ENCODE data around the gene GLIS1.

Gene GLIS1

GRCh38 chr1:53542551-53542950 lies 196.4 kb downstream of the GLIS1 start:
- Mint-ChIP-seq H3K4me1 (no peaks in the 10 kb centered on the region), H3K27ac (no peak overlapping the region), H3K4me3 (no peak overlapping the region), H3K36me3 (no peaks in the 10 kb centered on the region), H3K9me3 (no peaks in the 10 kb centered on the region), H3K27me3 (peaks cover 10% of the 10 kb centered on the region)
- DNase-seq = no peak
- CTCF ChIA-PET = no interaction called here

GRCh38 chr1:53541761-53542550 lies 197.0 kb downstream of the GLIS1 start:
- Mint-ChIP-seq H3K4me1 (no peaks in the 10 kb centered on the region), H3K27me3 (peaks cover 10% of the 10 kb centered on the region), H3K36me3 (no peaks in the 10 kb centered on the region), H3K27ac (no peak overlapping the region), H3K4me3 (no peak overlapping the region), H3K9me3 (no peaks in the 10 kb centered on the region)
- no peak for DNase-seq
- CTCF ChIA-PET = no interaction called here

GRCh38 chr1:53541263-53541625 lies 197.7 kb downstream of the GLIS1 start:
- DNase-seq = no peak
- Mint-ChIP-seq H3K4me1 (no peaks in the 10 kb centered on the region), H3K4me3 (no peak overlapping the region), H3K27me3 (peaks cover 5% of the 10 kb centered on the region), H3K36me3 (no peaks in the 10 kb centered on the region), H3K27ac (no peak overlapping the region), H3K9me3 (no peaks in the 10 kb centered on the region)
- CTCF ChIA-PET = no interaction called here

- CTCF ChIA-PET = no interaction called here
- Mint-ChIP-seq H3K27ac (no peak overlapping the region), H3K4me3 (no peak overlapping the region), H3K4me1 (no peaks in the 10 kb centered on the region), H3K27me3 (peaks cover 5% of the 10 kb centered on the region), H3K36me3 (no peaks in the 10 kb centered on the region), H3K9me3 (no peaks in the 10 kb centered on the region)
- DNase-seq = no peak
Observed at GRCh38 chr1:53540604-53541262, 198.2 kb downstream of the GLIS1 start.

GRCh38 chr1:53539711-53540603 lies 199.0 kb downstream of the GLIS1 start:
- Mint-ChIP-seq H3K4me3 (no peak overlapping the region), H3K4me1 (no peaks in the 10 kb centered on the region), H3K36me3 (no peaks in the 10 kb centered on the region), H3K27ac (no peak overlapping the region), H3K9me3 (no peaks in the 10 kb centered on the region), H3K27me3 (peaks cover 5% of the 10 kb centered on the region)
- CTCF ChIA-PET = no interaction called here
- no peak for DNase-seq

- H3K4me3 Mint-ChIP-seq = no peak overlapping the region
- no peak for DNase-seq
- CTCF ChIA-PET = no interaction called here
- H3K4me1 Mint-ChIP-seq = no peaks in the 10 kb centered on the region
- no peak overlapping the region for H3K27ac Mint-ChIP-seq
- no peaks in the 10 kb centered on the region for H3K9me3 Mint-ChIP-seq
- H3K27me3 Mint-ChIP-seq = peaks cover 1% of the 10 kb centered on the region
- no peaks in the 10 kb centered on the region for H3K36me3 Mint-ChIP-seq
Observed at GRCh38 chr1:53539226-53539625, 199.7 kb downstream of the GLIS1 start.

GRCh38 chr1:53536606-53537005 lies 202.4 kb downstream of the GLIS1 start:
- H3K36me3 Mint-ChIP-seq = no peaks in the 10 kb centered on the region
- CTCF ChIA-PET = no interaction called here
- DNase-seq = no peak
- peaks cover 12% of the 10 kb centered on the region for H3K27me3 Mint-ChIP-seq
- H3K27ac Mint-ChIP-seq = no peak overlapping the region
- no peaks in the 10 kb centered on the region for H3K9me3 Mint-ChIP-seq
- H3K4me3 Mint-ChIP-seq = no peak overlapping the region
- H3K4me1 Mint-ChIP-seq = no peaks in the 10 kb centered on the region

- no peak overlapping the region for H3K4me3 Mint-ChIP-seq
- H3K9me3 Mint-ChIP-seq = no peaks in the 10 kb centered on the region
- DNase-seq = no peak
- CTCF ChIA-PET = no interaction called here
- H3K27ac Mint-ChIP-seq = no peak overlapping the region
- H3K27me3 Mint-ChIP-seq = peaks cover 12% of the 10 kb centered on the region
- no peaks in the 10 kb centered on the region for H3K36me3 Mint-ChIP-seq
- H3K4me1 Mint-ChIP-seq = no peaks in the 10 kb centered on the region
Observed at GRCh38 chr1:53535846-53536245, 203.1 kb downstream of the GLIS1 start.

- H3K27me3 Mint-ChIP-seq = peaks cover 12% of the 10 kb centered on the region
- no peaks in the 10 kb centered on the region for H3K4me1 Mint-ChIP-seq
- no peak overlapping the region for H3K4me3 Mint-ChIP-seq
- no peaks in the 10 kb centered on the region for H3K36me3 Mint-ChIP-seq
- no peak overlapping the region for H3K27ac Mint-ChIP-seq
- DNase-seq = no peak
- no peaks in the 10 kb centered on the region for H3K9me3 Mint-ChIP-seq
- CTCF ChIA-PET = interaction anchor here (0.5 kb wide), 1 partner anchor 187 kb away, joined by 3 read pairs; no protein-coding TSS in a partner anchor
Observed at GRCh38 chr1:53535226-53535625, 203.7 kb downstream of the GLIS1 start.

- H3K36me3 Mint-ChIP-seq = no peaks in the 10 kb centered on the region
- H3K27me3 Mint-ChIP-seq = peaks cover 12% of the 10 kb centered on the region
- H3K9me3 Mint-ChIP-seq = no peaks in the 10 kb centered on the region
- H3K27ac Mint-ChIP-seq = no peak overlapping the region
- CTCF ChIA-PET = interaction anchor here (1.7 kb wide), 1 partner anchor 89 kb away, joined by 4 read pairs; no protein-coding TSS in a partner anchor
- no peak overlapping the region for H3K4me3 Mint-ChIP-seq
- no peak for DNase-seq
- no peaks in the 10 kb centered on the region for H3K4me1 Mint-ChIP-seq
Observed at GRCh38 chr1:53532912-53533311, 206.1 kb downstream of the GLIS1 start.

GRCh38 chr1:53532377-53532776 lies 206.6 kb downstream of the GLIS1 start:
- H3K9me3 Mint-ChIP-seq = no peaks in the 10 kb centered on the region
- no peaks in the 10 kb centered on the region for H3K36me3 Mint-ChIP-seq
- no peak overlapping the region for H3K27ac Mint-ChIP-seq
- CTCF ChIA-PET = interaction anchor here (1.7 kb wide), 1 partner anchor 88 kb away, joined by 4 read pairs; no protein-coding TSS in a partner anchor
- peaks cover 12% of the 10 kb centered on the region for H3K27me3 Mint-ChIP-seq
- H3K4me3 Mint-ChIP-seq = no peak overlapping the region
- no peak for DNase-seq
- H3K4me1 Mint-ChIP-seq = no peaks in the 10 kb centered on the region

- Mint-ChIP-seq H3K27me3 (peaks cover 12% of the 10 kb centered on the region), H3K36me3 (no peaks in the 10 kb centered on the region), H3K27ac (no peak overlapping the region), H3K4me1 (no peaks in the 10 kb centered on the region), H3K4me3 (no peak overlapping the region), H3K9me3 (no peaks in the 10 kb centered on the region)
- CTCF ChIA-PET = no interaction called here
- DNase-seq = no peak
Observed at GRCh38 chr1:53530550-53530949, 208.4 kb downstream of the GLIS1 start.

- Mint-ChIP-seq H3K9me3 (no peaks in the 10 kb centered on the region), H3K27ac (no peak overlapping the region), H3K36me3 (no peaks in the 10 kb centered on the region), H3K27me3 (peaks cover 12% of the 10 kb centered on the region), H3K4me3 (no peak overlapping the region), H3K4me1 (no peaks in the 10 kb centered on the region)
- CTCF ChIA-PET = no interaction called here
- no peak for DNase-seq
Observed at GRCh38 chr1:53529555-53529954, 209.4 kb downstream of the GLIS1 start.

- no peak overlapping the region for H3K4me3 Mint-ChIP-seq
- no peak overlapping the region for H3K27ac Mint-ChIP-seq
- peaks cover 8% of the 10 kb centered on the region for H3K27me3 Mint-ChIP-seq
- no peaks in the 10 kb centered on the region for H3K4me1 Mint-ChIP-seq
- H3K36me3 Mint-ChIP-seq = no peaks in the 10 kb centered on the region
- H3K9me3 Mint-ChIP-seq = no peaks in the 10 kb centered on the region
- CTCF ChIA-PET = no interaction called here
- DNase-seq = no peak
Observed at GRCh38 chr1:53527368-53527767, 211.6 kb downstream of the GLIS1 start.

Data from activated naive CD4-positive, alpha-beta T cell treated with anti-CD3 and anti-CD28 coated beads, Interleukin-2, amount 10 ng/mL, durations not matched to agents 7 days and 5 days (primary cell).